OCI-LY1 (cell line): Measurements from ENCODE around the gene H1-8.

Source experiments
- H2AFZ ChIP-seq: fragments of 200-600 bp; sonication (generic), shearing (Covaris generic); 2 replicates; pipeline ENCODE4 v1.6.0; 2014; ENCODE audit warnings: antibody characterized with exemption, mild to moderate bottlenecking, low read length
- H3F3A ChIP-seq: fragments of 200-600 bp; sonication (generic), shearing (Covaris generic); 2 replicates; pipeline ENCODE4 v1.6.0; 2014; ENCODE audit warnings: mild to moderate bottlenecking, antibody characterized with exemption, low read length, moderate library complexity; ENCODE audit not compliant: insufficient read depth
- H3K27ac ChIP-seq: fragments of 200-600 bp; sonication (generic); 2 replicates; pipeline ENCODE4 v1.5.1; 2014; ENCODE audit warnings: low read length, mixed run types, mild to moderate bottlenecking, low read depth; ENCODE audit not compliant: poor library complexity, severe bottlenecking
- H3K27me3 ChIP-seq: fragments of 200-600 bp; sonication (generic); 2 replicates; pipeline ENCODE4 v1.6.0; 2014; ENCODE audit warnings: antibody characterized with exemption, mild to moderate bottlenecking, low read length, moderate library complexity; ENCODE audit not compliant: insufficient read depth
- H3K36me3 ChIP-seq: fragments of 200-600 bp; sonication (generic); 2 replicates; pipeline ENCODE4 v1.6.1; 2014; ENCODE audit warnings: mild to moderate bottlenecking, antibody characterized with exemption, low read length, moderate library complexity, mixed read lengths; ENCODE audit not compliant: insufficient read depth
- H3K4me1 ChIP-seq: fragments of 200-600 bp; sonication (generic); 2 replicates; pipeline ENCODE4 v1.5.1; 2014; ENCODE audit warnings: mild to moderate bottlenecking, low read length, moderate library complexity; ENCODE audit not compliant: insufficient read depth, severe bottlenecking
- H3K4me2 ChIP-seq: fragments of 200-600 bp; sonication (generic), shearing (Covaris generic); 2 replicates; pipeline ENCODE4 v1.6.1; 2014; ENCODE audit warnings: low read length
- H3K4me3 ChIP-seq: fragments of 200-600 bp; sonication (generic); 2 replicates; pipeline ENCODE4 v1.5.1; 2014; ENCODE audit warnings: low read length, low read depth, mild to moderate bottlenecking, mixed read lengths; ENCODE audit not compliant: poor library complexity, severe bottlenecking
- H3K79me2 ChIP-seq: fragments of 200-600 bp; shearing (Covaris generic); 2 replicates; pipeline ENCODE4 v1.6.1; 2016; ENCODE audit warnings: mixed run types, low read length, mixed read lengths; ENCODE audit not compliant: insufficient read depth
- H3K9ac ChIP-seq: fragments of 200-600 bp; sonication (generic), shearing (Covaris generic); 2 replicates; pipeline ENCODE4 v1.6.1; 2014; ENCODE audit warnings: mild to moderate bottlenecking, low read length, mixed read lengths
- H3K9me2 ChIP-seq: fragments of 200-600 bp; sonication (generic), shearing (Covaris generic); 2 replicates; pipeline ENCODE4 v1.6.1; 2014; ENCODE audit warnings: low read depth, mild to moderate bottlenecking, low read length, mixed read lengths
- H3K9me3 ChIP-seq: fragments of 200-600 bp; shearing (Covaris generic); 2 replicates; pipeline ENCODE4 v1.6.1; 2014; ENCODE audit warnings: low read length, mixed read lengths
- H4K20me1 ChIP-seq: fragments of 200-600 bp; sonication (generic), shearing (Covaris generic); 2 replicates; pipeline ENCODE4 v1.6.0; 2016; ENCODE audit warnings: mild to moderate bottlenecking, low read length; ENCODE audit not compliant: insufficient read depth
- CTCF ChIP-seq: fragments of 200-600 bp; sonication (generic), shearing (Covaris generic); IDR thresholded peaks from 2 replicates; pipeline ENCODE4 v1.5.1; 2017; ENCODE audit warnings: mild to moderate bottlenecking, antibody characterized with exemption, low read length, moderate library complexity, mixed read lengths
- EZH2 ChIP-seq: fragments of 200-600 bp; sonication (generic), shearing (Covaris generic); IDR thresholded peaks from 2 replicates; pipeline ENCODE4 v1.8.0; 2017; ENCODE audit warnings: borderline replicate concordance, mixed run types, mild to moderate bottlenecking, antibody characterized with exemption, low read length, moderate library complexity, mixed read lengths

H1-8 gene

GRCh38 chr3:129562803-129563202 lies 19.8 kb downstream of the H1-8 start:
- Histone ChIP-seq H3K4me3 (no peak overlapping the region), H3K4me2 (no peak overlapping the region), H3K79me2 (no peaks in the 10 kb centered on the region), H3K4me1 (peaks cover 16% of the 10 kb centered on the region), H3F3A (no peaks in the 10 kb centered on the region), H3K27me3 (peaks cover 2% of the 10 kb centered on the region; the same call in 1 of the 2 replicates), H3K9me2 (no peaks in the 10 kb centered on the region), H2AFZ (no peak overlapping the region), H3K27ac (no peak overlapping the region), H3K9ac (no peak overlapping the region), H3K36me3 (no peaks in the 10 kb centered on the region), H4K20me1 (no peaks in the 10 kb centered on the region), H3K9me3 (no peaks in the 10 kb centered on the region)
- TF ChIP-seq EZH2 = no peak
- no peak for TF ChIP-seq CTCF

GRCh38 chr3:129563332-129563731 lies 20.4 kb downstream of the H1-8 start:
- Histone ChIP-seq H3K27ac (no peak overlapping the region), H3K27me3 (no peaks in the 10 kb centered on the region; the same call in 1 of the 2 replicates), H3K36me3 (no peaks in the 10 kb centered on the region), H3K4me2 (no peak overlapping the region), H3K4me1 (peaks cover 15% of the 10 kb centered on the region), H3K9me2 (no peaks in the 10 kb centered on the region), H2AFZ (no peak overlapping the region), H3K9ac (no peak overlapping the region), H3K4me3 (no peak overlapping the region), H3K79me2 (no peaks in the 10 kb centered on the region), H4K20me1 (no peaks in the 10 kb centered on the region), H3K9me3 (no peaks in the 10 kb centered on the region), H3F3A (no peaks in the 10 kb centered on the region)
- TF ChIP-seq CTCF (no peak), EZH2 (no peak)

- Histone ChIP-seq H3K36me3 (no peaks in the 10 kb centered on the region), H3K27ac (no peak overlapping the region)
These were observed 21.0 kb downstream of the H1-8 start for GRCh38 chr3:129563850-129564535.

More at GRCh38 chr3:129563850-129564535, 21.0 kb downstream of the H1-8 start:
- peaks cover 9% of the 10 kb centered on the region for H3K4me1 ChIP-seq
- H3K9me3 ChIP-seq = no peaks in the 10 kb centered on the region
- H3F3A ChIP-seq = no peaks in the 10 kb centered on the region
- no peaks in the 10 kb centered on the region for H3K79me2 ChIP-seq
- TF ChIP-seq CTCF = no peak
- no peak for TF ChIP-seq EZH2
- no peak overlapping the region for H2AFZ ChIP-seq
- no peak overlapping the region for H3K4me3 ChIP-seq
- H3K9ac ChIP-seq = no peak overlapping the region
- H3K4me2 ChIP-seq = no peak overlapping the region
- H3K9me2 ChIP-seq = no peaks in the 10 kb centered on the region
- H3K27me3 ChIP-seq = no peaks in the 10 kb centered on the region; the same call in 1 of the 2 replicates
- H4K20me1 ChIP-seq = no peaks in the 10 kb centered on the region
